Measurements from ENCODE around the gene SGMS1. TPM values are rescaled to one million over a fixed set of nuclear protein-coding genes. Genes with fewer than 3 reads are reported as not detected.

SGMS1 gene
- total RNA-seq, 1 donor from 2014 or later = 9.2 TPM

- no peaks in the 10 kb centered on the region for H3K27me3 Mint-ChIP-seq (ENCODE audit: insufficient read depth, low read depth)
- TF ChIP-seq EZH2 (IDR thresholded peaks at IDR 0.05) (no peak), EZH2phosphoT487 (IDR thresholded peaks at IDR 0.05) (no peak)
- TF ChIP-seq, protein P1, sequence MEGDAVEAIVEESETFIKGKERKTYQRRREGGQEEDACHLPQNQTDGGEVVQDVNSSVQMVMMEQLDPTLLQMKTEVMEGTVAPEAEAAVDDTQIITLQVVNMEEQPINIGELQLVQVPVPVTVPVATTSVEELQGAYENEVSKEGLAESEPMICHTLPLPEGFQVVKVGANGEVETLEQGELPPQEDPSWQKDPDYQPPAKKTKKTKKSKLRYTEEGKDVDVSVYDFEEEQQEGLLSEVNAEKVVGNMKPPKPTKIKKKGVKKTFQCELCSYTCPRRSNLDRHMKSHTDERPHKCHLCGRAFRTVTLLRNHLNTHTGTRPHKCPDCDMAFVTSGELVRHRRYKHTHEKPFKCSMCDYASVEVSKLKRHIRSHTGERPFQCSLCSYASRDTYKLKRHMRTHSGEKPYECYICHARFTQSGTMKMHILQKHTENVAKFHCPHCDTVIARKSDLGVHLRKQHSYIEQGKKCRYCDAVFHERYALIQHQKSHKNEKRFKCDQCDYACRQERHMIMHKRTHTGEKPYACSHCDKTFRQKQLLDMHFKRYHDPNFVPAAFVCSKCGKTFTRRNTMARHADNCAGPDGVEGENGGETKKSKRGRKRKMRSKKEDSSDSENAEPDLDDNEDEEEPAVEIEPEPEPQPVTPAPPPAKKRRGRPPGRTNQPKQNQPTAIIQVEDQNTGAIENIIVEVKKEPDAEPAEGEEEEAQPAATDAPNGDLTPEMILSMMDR (IDR thresholded peaks at IDR 0.05) = no peak
- H4K20me1 ChIP-seq (ENCODE audit: low read depth) = no peaks in the 10 kb centered on the region
- H3K27me3 ChIP-seq = no peaks in the 10 kb centered on the region
- H3K27ac ChIP-seq = no peak overlapping the region
- H3K4me2 ChIP-seq = no peak overlapping the region
- H3K4me3 ChIP-seq = no peak overlapping the region
- no peaks in the 10 kb centered on the region for H3K36me3 ChIP-seq
- no peak overlapping the region for H3K27ac Mint-ChIP-seq
- peaks cover 5% of the 10 kb centered on the region for H3K79me2 ChIP-seq (ENCODE audit: low read depth)
- H3K4me3 Mint-ChIP-seq = no peak overlapping the region
- H3K4me1 ChIP-seq = no peaks in the 10 kb centered on the region
- no peaks in the 10 kb centered on the region for H3F3A ChIP-seq (ENCODE audit: low read depth)
- peaks cover 6% of the 10 kb centered on the region for H3K4me1 Mint-ChIP-seq
- no peak overlapping the region for H2AFZ ChIP-seq (replicated peaks)
- H3K9ac ChIP-seq = no peak overlapping the region
- no peak for DNase-seq (ENCODE audit: low spot score)
- H3K9me3 ChIP-seq (ENCODE audit: low read depth) = no peaks in the 10 kb centered on the region
- peaks cover 3% of the 10 kb centered on the region for H3K36me3 Mint-ChIP-seq
- H3K9me3 Mint-ChIP-seq = no peaks in the 10 kb centered on the region
Measured at GRCh38 chr10:50593523-50594376, 30.0 kb downstream of the SGMS1 start.

- peaks cover 5% of the 10 kb centered on the region for H3K36me3 Mint-ChIP-seq
- H3K4me2 ChIP-seq = no peak overlapping the region
- no peaks in the 10 kb centered on the region for H3K36me3 ChIP-seq
- peaks cover 5% of the 10 kb centered on the region for H3K79me2 ChIP-seq (ENCODE audit: low read depth)
- no peaks in the 10 kb centered on the region for H3K27me3 ChIP-seq
- H3K9ac ChIP-seq = no peak overlapping the region
- H3K4me3 ChIP-seq = no peak overlapping the region
- H3K27me3 Mint-ChIP-seq (ENCODE audit: insufficient read depth, low read depth) = no peaks in the 10 kb centered on the region
- TF ChIP-seq EZH2 (IDR thresholded peaks at IDR 0.05) = no peak
- no peak for TF ChIP-seq EZH2phosphoT487 (IDR thresholded peaks at IDR 0.05)
- TF ChIP-seq, protein P1 (IDR thresholded peaks at IDR 0.05) = no peak
- H3K27ac Mint-ChIP-seq = no peak overlapping the region
- H3K9me3 ChIP-seq (ENCODE audit: low read depth) = no peaks in the 10 kb centered on the region
- no peaks in the 10 kb centered on the region for H3K4me1 ChIP-seq
- no peak for DNase-seq (ENCODE audit: low spot score)
- no peaks in the 10 kb centered on the region for H4K20me1 ChIP-seq (ENCODE audit: low read depth)
- no peak overlapping the region for H3K4me3 Mint-ChIP-seq
- no peaks in the 10 kb centered on the region for H3K9me3 Mint-ChIP-seq
- no peak overlapping the region for H2AFZ ChIP-seq (replicated peaks)
- no peak overlapping the region for H3K27ac ChIP-seq
- peaks cover 6% of the 10 kb centered on the region for H3K4me1 Mint-ChIP-seq
- H3F3A ChIP-seq (ENCODE audit: low read depth) = no peaks in the 10 kb centered on the region
Measured at GRCh38 chr10:50592961-50593418, 30.8 kb downstream of the SGMS1 start.

DNA sequence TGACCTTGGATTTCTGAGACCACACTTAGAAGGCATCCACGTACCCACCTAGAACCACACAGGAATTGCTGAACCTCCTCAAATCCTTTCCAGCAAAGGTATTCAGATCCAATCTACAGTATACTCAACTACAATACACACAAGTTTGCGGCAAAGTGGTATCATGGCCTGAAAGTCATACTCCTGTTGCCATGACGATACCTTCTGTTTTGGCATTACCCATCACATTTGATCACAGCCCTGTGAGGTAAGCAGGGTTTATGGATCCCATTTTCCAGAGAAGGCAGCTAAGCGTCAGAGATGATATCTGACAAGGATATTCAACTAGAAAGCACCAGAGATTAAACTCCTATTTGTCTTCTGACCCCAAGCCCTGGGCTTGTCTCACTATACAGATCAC is 32.8 kb downstream of the SGMS1 start:
- Histone ChIP-seq H3K4me2 (no peak overlapping the region), H3K79me2 (ENCODE audit: low read depth) (peaks cover 5% of the 10 kb centered on the region), H3K36me3 (no peaks in the 10 kb centered on the region), H3K27ac (no peak overlapping the region), H3F3A (ENCODE audit: low read depth) (no peaks in the 10 kb centered on the region), H3K9me3 (ENCODE audit: low read depth) (no peaks in the 10 kb centered on the region), H3K4me1 (no peaks in the 10 kb centered on the region), H4K20me1 (ENCODE audit: low read depth) (no peaks in the 10 kb centered on the region), H3K9ac (no peak overlapping the region), H2AFZ (replicated peaks) (no peak overlapping the region), H3K27me3 (no peaks in the 10 kb centered on the region), H3K4me3 (no peak overlapping the region)
- H3K27ac Mint-ChIP-seq = no peak overlapping the region
- no peak for DNase-seq (ENCODE audit: low spot score)
- H3K9me3 Mint-ChIP-seq = no peaks in the 10 kb centered on the region
- H3K4me3 Mint-ChIP-seq = no peak overlapping the region
- H3K4me1 Mint-ChIP-seq = peaks cover 6% of the 10 kb centered on the region
- peaks cover 13% of the 10 kb centered on the region for H3K36me3 Mint-ChIP-seq
- TF ChIP-seq EZH2phosphoT487 (IDR thresholded peaks at IDR 0.05) = no peak
- no peak for TF ChIP-seq EZH2 (IDR thresholded peaks at IDR 0.05)
- TF ChIP-seq, protein P1 (IDR thresholded peaks at IDR 0.05) = no peak
- H3K27me3 Mint-ChIP-seq (ENCODE audit: insufficient read depth, low read depth) = no peaks in the 10 kb centered on the region

Data from neural progenitor cell (in vitro differentiated cells).